B cell (primary cell): Measurements from ENCODE around the gene SPOCK1. TPM values are rescaled to one million over a fixed set of nuclear protein-coding genes. Genes with fewer than 3 reads are reported as not detected.

Source experiments
- ATAC-seq: fragments of 200-7000 bp; cut with Tn5 transposase; one replicate; pipeline ENCODE4 v1.10.0; 2021; ENCODE audit warnings: low read depth, mild to moderate bottlenecking, moderate number of reproducible peaks, moderate library complexity
- CTCF ChIA-PET: fragments of 350-600 bp; sonication (Branson Sonifier 250); formaldehyde crosslinking; loops from one replicate; lab custom pipeline; 2021; ENCODE audit warnings: antibody characterized with exemption, inconsistent platforms; lab: Charles Lee
- POLR2A ChIA-PET: fragments of 350-600 bp; sonication (Branson Sonifier 250); formaldehyde crosslinking; loops from one replicate; lab custom pipeline; 2021; ENCODE audit warnings: antibody characterized with exemption; lab: Charles Lee
- DNase-seq: peaks from one replicate; pipeline ENCODE4 v3.0.0; 2013
- H2AFZ ChIP-seq: 2 replicates; pipeline ENCODE4 v1.6.1; 2012; ENCODE audit warnings: mild to moderate bottlenecking, low read depth, low read length; ENCODE audit not compliant: insufficient read depth, poor library complexity, severe bottlenecking
- H3K27ac ChIP-seq, 2 donors: 1 replicate in 1 of 2; 2 replicates in 1 of 2; pipeline ENCODE4 v1.5.1; 2012 to 2013; ENCODE audit warnings: low read length in 2 of 2, mild to moderate bottlenecking in 2 of 2, moderate library complexity in 1 of 2
- H3K27me3 ChIP-seq, 4 experiments: fragments of 200-600 bp in 1 of 4; sonication (generic) in 1 of 4; replicated peaks in 1 of 4; 1 replicate in 2 of 4; 2 replicates in 2 of 4; pipeline versions ENCODE4 v1.6.1 to v1.7.0; 2013 to 2016; ENCODE audit warnings: low read length in 3 of 4, mild to moderate bottlenecking in 2 of 4, mixed read lengths in 1 of 4, moderate library complexity in 1 of 4; ENCODE audit not compliant: insufficient read depth in 4 of 4, control insufficient read depth in 3 of 4; ENCODE audit errors: control extremely low read depth in 1 of 4
- H3K36me3 ChIP-seq, 2 experiments: replicated peaks in 1 of 2; 1 replicate in 1 of 2; 2 replicates in 1 of 2; pipeline versions ENCODE4 v1.6.1 to v1.7.1; 2013; ENCODE audit warnings: low read length in 1 of 2; ENCODE audit not compliant: insufficient read depth in 2 of 2, control insufficient read depth in 1 of 2; ENCODE audit errors: control extremely low read depth in 1 of 2, extremely low read depth in 1 of 2
- H3K4me1 ChIP-seq, 2 donors: fragments of 200-600 bp in 1 of 2; sonication (generic) in 1 of 2; 1 replicate in 1 of 2; 2 replicates in 1 of 2; pipeline versions ENCODE4 v1.5.1 to v1.6.1; 2013 to 2017; ENCODE audit warnings: low read length in 2 of 2; ENCODE audit not compliant: control insufficient read depth in 2 of 2, insufficient read depth in 2 of 2
- H3K4me2 ChIP-seq: replicated peaks from 2 replicates; pipeline ENCODE3; 2012; ENCODE audit warnings: mild to moderate bottlenecking, low read depth, low read length; ENCODE audit not compliant: poor library complexity, severe bottlenecking
- H3K4me3 ChIP-seq, 5 experiments: fragments of 200-600 bp in 1 of 5; sonication (generic) in 1 of 5; 1 replicate in 3 of 5; 2 replicates in 2 of 5; pipeline versions ENCODE4 v1.5.1 to v1.7.0; 2011 to 2016; ENCODE audit warnings: low read length in 4 of 5, mild to moderate bottlenecking in 4 of 5, low read depth in 2 of 5, control low read depth in 1 of 5, moderate library complexity in 1 of 5; ENCODE audit not compliant: insufficient read depth in 1 of 5; ENCODE audit errors: control extremely low read depth in 1 of 5, extremely low read depth in 1 of 5
- H3K79me2 ChIP-seq: fragments of 200-600 bp; sonication (generic); one replicate; pipeline ENCODE4 v1.6.0; 2016; ENCODE audit warnings: low read length; ENCODE audit not compliant: control insufficient read depth, insufficient read depth
- H3K9ac ChIP-seq: fragments of 200-600 bp; sonication (generic); 2 replicates; pipeline ENCODE4 v1.6.1; 2017; ENCODE audit warnings: mild to moderate bottlenecking, low read length, moderate library complexity
- H3K9me3 ChIP-seq, 3 donors: one replicate each; pipeline versions ENCODE4 v1.6.1 to v1.7.1; 2013; ENCODE audit warnings: low read length in 2 of 3; ENCODE audit not compliant: control insufficient read depth in 2 of 3, insufficient read depth in 1 of 3; ENCODE audit errors: control extremely low read depth in 1 of 3
- H4K20me1 ChIP-seq: 2 replicates; pipeline ENCODE4 v1.6.0; 2012; ENCODE audit warnings: mild to moderate bottlenecking, low read length; ENCODE audit not compliant: insufficient read depth, control insufficient read depth, poor library complexity, severe bottlenecking
- H3K27ac Mint-ChIP-seq: one replicate; pipeline ENCODE4 v1.8.0; 2021; ENCODE audit warnings: mixed read lengths
- H3K27me3 Mint-ChIP-seq: one replicate; pipeline ENCODE4 v1.8.0; 2021; ENCODE audit warnings: mixed read lengths
- H3K4me1 Mint-ChIP-seq: one replicate; pipeline ENCODE4 v1.8.0; 2021; ENCODE audit warnings: mixed read lengths
- H3K4me3 Mint-ChIP-seq: one replicate; pipeline ENCODE4 v1.8.0; 2021; ENCODE audit warnings: mixed read lengths
- H3K9me3 Mint-ChIP-seq: one replicate; pipeline ENCODE4 v1.8.0; 2022; ENCODE audit warnings: mixed read lengths; ENCODE audit not compliant: insufficient read depth
- EZH2 ChIP-seq: IDR thresholded peaks from 2 replicates; pipeline ENCODE4 v1.6.1; 2012; ENCODE audit warnings: borderline replicate concordance, low read depth, mild to moderate bottlenecking, moderate library complexity, low read length; ENCODE audit not compliant: insufficient read depth, poor library complexity, severe bottlenecking
- WGBS: methylation state at CpG from one replicate; pipeline ENCODE4 v1.1.5; 2013; ENCODE audit warnings: missing lambda C conversion rate; ENCODE audit not compliant: insufficient coverage; 5-methylcytosine and 5-hydroxymethylcytosine counted together
- intact Hi-C: fragments of 100-400 bp; cut with micrococcal nuclease; formaldehyde crosslinking; loops from one replicate; pipeline ENCODE4 v1.10.0; 2022
- polyA plus RNA-seq: library from polyadenylated mRNA; depleted of rRNA; stranded (reverse); fragments of >200 nt; gene quantifications from 2 replicates; pipeline ENCODE4 v1.2.3, GENCODE V29; 2012
- total RNA-seq, 2 donors: library from RNA; stranded (reverse); fragments of 120-200 nt in 1 of 2; gene quantifications; 1 replicate in 1 of 2; 2 replicates in 1 of 2; pipeline versions ENCODE4 v1.2.3 to v1.2.4, GENCODE V29; 2013 to 2022
- TF ChIP-seq, protein P1 (sequence below): fragments of 200-600 bp; IDR thresholded peaks from one replicate; pipeline ENCODE4 v1.8.0; 2022; ENCODE audit warnings: antibody characterized with exemption, mild to moderate bottlenecking

Gene SPOCK1
- total and polyA plus RNA-seq, 2 donors (not counting 1 experiment from before 2014, with no cell fraction given) = not detected

DNA sequence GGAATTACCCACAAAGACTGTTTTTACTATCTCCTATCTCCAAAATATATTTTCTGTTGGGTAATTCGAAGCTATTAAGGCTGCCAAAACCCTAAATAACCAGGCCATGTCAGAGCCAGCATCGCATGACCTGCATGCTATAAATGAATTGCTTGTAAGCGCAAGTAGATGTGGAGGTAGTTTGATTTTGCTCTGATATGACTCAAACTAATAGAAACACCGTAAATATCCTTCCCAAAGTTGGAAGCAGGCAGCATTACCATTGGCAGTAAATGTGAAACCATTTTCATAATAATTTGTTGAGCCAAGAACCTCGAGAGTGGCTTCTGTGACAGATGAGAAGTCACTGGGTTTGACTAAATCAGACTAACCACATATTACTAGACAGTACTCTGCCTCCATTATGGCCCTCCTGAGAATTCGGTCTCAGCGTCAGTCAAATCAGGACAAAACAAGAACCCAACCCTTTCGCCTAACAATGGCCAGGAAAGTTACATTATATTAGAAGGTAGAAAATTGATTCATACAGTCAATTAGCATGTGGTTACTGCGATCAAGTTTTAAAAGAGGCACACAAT, 289.8 kb downstream of the SPOCK1 start:
- Histone ChIP-seq H3K27ac (no peak overlapping the region), H3K9me3 (no peaks in the 10 kb centered on the region), H2AFZ (no peak overlapping the region), H3K27me3 (no peaks in the 10 kb centered on the region), H3K4me1 (no peaks in the 10 kb centered on the region), H3K9ac (no peak overlapping the region), H4K20me1 (no peaks in the 10 kb centered on the region), H3K4me3 (no peak overlapping the region), H3K36me3 (no peaks in the 10 kb centered on the region), H3K79me2 (no peaks in the 10 kb centered on the region), H3K4me2 (no peak overlapping the region)
- no peak for ATAC-seq
- Mint-ChIP-seq H3K4me3 (no peak overlapping the region), H3K27ac (no peak overlapping the region), H3K9me3 (peaks cover 3% of the 10 kb centered on the region), H3K4me1 (no peaks in the 10 kb centered on the region), H3K27me3 (peaks cover 13% of the 10 kb centered on the region)
- no peak for DNase-seq
- WGBS = no CpG with 5 or more reads among the region's 9 CpGs
- CTCF ChIA-PET = no interaction called here
- intact Hi-C loops = no loop called here
- TF ChIP-seq, protein P1, sequence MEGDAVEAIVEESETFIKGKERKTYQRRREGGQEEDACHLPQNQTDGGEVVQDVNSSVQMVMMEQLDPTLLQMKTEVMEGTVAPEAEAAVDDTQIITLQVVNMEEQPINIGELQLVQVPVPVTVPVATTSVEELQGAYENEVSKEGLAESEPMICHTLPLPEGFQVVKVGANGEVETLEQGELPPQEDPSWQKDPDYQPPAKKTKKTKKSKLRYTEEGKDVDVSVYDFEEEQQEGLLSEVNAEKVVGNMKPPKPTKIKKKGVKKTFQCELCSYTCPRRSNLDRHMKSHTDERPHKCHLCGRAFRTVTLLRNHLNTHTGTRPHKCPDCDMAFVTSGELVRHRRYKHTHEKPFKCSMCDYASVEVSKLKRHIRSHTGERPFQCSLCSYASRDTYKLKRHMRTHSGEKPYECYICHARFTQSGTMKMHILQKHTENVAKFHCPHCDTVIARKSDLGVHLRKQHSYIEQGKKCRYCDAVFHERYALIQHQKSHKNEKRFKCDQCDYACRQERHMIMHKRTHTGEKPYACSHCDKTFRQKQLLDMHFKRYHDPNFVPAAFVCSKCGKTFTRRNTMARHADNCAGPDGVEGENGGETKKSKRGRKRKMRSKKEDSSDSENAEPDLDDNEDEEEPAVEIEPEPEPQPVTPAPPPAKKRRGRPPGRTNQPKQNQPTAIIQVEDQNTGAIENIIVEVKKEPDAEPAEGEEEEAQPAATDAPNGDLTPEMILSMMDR = no peak
- no peak for TF ChIP-seq EZH2
- POLR2A ChIA-PET = no interaction called here

DNA sequence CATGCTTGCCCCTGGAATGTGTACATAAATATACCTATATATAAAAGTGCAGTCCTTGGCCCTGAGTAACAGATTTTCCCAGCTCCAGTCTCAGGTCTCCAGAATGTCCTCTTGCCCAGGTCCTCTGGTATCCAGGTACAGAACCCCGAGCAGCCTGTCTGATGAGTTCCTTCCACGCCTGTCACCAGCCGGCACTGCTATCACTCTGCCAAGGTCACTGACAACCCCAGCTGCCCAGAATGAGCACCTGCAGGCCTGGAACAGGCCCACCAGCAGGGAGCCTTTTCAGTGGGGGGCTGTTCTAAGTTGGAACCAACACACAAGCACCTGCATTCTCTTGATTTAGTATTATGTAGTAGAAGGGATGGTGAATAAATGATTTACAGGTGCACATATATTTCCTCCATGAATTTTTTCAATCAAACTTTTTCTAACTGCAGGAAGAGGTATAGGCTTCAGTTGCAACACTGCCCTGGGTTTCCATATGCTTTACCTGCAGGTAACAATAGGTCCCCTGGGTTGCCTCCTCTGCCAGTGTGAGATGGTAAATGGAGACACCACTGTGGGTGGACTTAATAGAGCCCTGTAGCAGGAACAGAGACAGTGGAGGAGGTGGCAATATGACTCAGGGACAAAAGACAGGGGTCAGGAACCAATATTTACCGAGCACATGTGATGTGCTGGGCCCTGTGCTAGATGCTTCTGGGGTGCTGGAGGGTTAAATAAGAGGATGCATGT, 291.9 kb downstream of the SPOCK1 start:
- H3K27ac Mint-ChIP-seq = no peak overlapping the region
- TF ChIP-seq, protein P1 = no peak
- TF ChIP-seq EZH2 = no peak
- Histone ChIP-seq H3K4me1 (no peaks in the 10 kb centered on the region), H3K9me3 (no peaks in the 10 kb centered on the region), H3K9ac (no peak overlapping the region), H3K79me2 (no peaks in the 10 kb centered on the region), H3K27ac (no peak overlapping the region), H3K4me3 (no peak overlapping the region), H3K36me3 (no peaks in the 10 kb centered on the region), H4K20me1 (no peaks in the 10 kb centered on the region), H3K27me3 (no peaks in the 10 kb centered on the region), H3K4me2 (no peak overlapping the region), H2AFZ (no peak overlapping the region)
- H3K4me1 Mint-ChIP-seq = no peaks in the 10 kb centered on the region
- peaks cover 16% of the 10 kb centered on the region for H3K27me3 Mint-ChIP-seq
- no peak for ATAC-seq
- WGBS = 94% methylated on average over 4 of the region's 4 CpGs
- H3K4me3 Mint-ChIP-seq = no peak overlapping the region
- POLR2A ChIA-PET = no interaction called here
- H3K9me3 Mint-ChIP-seq = peaks cover 3% of the 10 kb centered on the region
- intact Hi-C loops = no loop called here
- CTCF ChIA-PET = no interaction called here
- DNase-seq = no peak
